HG02973 (cell line): ENCODE data around the gene RTN4IP1.
A peak's percentile ranks its signal among the peaks of the same experiment; 100 is the strongest.
"Not testable (repeated sequence)": the region's sequence is repeated elsewhere in the genome, so short reads cannot be mapped to it uniquely, and the experiment has no call there.

Experiments used
- ATAC-seq: cut with Tn5 transposase; IDR thresholded peaks from one replicate; pipeline ENCODE4 v1.9.1; 2021; ENCODE audit warnings: moderate library complexity; ENCODE audit not compliant: unreplicated experiment

RTN4IP1 gene

GRCh38 chr6:106628658-106629102, 618 bp downstream of the RTN4IP1 start:
- no peak for ATAC-seq

DNA sequence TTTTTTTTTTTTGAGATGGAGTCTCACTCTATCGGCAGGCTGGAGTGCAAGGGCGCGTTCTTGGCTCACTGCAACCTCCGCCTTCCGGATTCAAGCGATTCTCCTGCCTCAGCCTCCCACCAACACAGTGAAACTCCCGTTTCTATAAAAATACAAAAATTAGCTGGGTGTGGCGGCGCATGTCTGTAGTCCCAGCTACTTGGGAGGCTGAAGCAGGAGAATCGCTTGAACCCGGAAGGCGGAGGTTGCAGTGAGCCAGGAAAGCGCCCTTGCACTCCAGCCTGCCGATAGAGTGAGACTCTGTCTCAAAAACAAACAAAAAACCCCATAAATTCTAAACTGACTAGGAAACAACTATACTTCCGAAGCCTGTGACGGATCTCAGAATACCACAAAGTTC, 1.5 kb downstream of the RTN4IP1 start:
- ATAC-seq: not testable (repeated sequence)

DNA sequence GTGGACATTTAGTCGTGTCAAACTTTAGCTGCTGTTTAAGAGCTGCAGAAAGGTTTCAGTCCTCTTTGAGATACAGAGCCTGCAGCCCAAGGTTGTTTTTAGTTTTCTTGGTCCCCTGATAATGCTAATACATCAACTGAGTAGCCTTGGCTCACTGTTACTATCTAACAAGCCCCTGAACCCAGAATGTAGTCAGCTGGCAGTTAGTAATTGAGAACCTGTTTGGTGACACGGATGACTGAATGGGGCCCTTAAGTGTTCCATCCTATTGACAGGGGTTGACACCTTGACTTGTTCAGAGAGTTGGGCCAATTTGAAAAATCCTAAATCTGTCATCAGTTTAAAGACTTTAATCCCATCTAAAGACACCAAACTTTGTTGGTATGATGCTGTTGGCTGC, 2.8 kb downstream of the RTN4IP1 start:
- ATAC-seq: no peak

DNA sequence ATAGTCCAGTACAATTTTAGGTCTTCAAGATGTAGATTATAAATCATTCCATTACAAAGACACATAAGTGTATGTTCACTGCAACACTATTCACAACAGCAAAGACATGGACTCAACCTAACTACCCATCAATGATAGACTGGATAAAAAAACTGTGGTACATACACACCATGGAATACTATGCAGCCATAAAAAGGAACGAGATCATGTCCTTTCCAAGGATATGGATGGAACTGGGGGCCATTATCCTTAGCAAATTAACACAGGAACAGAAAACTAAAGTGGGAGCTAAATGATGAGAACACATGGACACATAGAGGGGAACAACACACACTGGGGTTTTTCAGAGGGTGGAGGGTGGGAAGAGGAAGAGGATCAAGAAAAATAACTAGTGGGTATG, 6.3 kb downstream of the RTN4IP1 start:
- ATAC-seq: no peak

DNA sequence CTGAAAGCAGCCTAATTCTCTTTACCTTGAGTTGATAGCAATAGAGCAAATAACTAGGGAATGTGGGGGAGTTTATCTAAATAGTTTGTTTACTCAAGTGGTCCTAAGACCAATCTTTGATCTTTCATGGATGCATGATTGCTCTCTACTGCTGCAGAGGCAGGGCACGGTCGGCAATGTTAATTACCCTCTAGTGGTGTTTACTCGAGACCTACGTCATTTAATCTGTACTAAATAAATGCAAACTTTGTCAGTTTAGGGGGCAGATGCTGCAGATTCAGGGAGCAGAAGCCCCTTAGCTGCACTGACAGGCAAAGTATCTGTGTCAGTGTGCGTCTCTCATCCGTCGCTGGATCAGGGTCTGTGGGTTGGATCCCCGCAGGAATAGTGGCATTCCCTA, 6.9 kb downstream of the RTN4IP1 start:
- no peak for ATAC-seq

- ATAC-seq: no peak
Measured at GRCh38 chr6:106620931-106621672, 8.2 kb downstream of the RTN4IP1 start.

DNA sequence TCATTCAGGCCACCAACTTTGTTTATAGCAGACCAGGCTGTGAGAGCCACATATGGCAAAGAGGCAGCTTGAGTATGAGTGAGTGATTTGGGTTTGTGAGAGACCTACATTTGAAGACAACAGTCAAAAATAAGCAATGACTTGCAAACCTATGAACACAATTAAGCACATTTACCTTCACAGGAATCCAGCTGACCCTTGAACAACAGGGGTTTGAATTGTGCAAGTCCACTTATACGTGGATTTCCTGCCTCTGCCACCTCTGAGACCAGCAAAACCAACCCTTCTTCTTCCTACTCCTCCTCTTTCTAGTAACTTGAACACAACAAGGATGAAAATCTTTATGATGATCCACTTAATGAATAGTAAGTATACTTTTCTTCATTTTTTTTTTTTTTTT, 10.1 kb downstream of the RTN4IP1 start:
- ATAC-seq: no peak

DNA sequence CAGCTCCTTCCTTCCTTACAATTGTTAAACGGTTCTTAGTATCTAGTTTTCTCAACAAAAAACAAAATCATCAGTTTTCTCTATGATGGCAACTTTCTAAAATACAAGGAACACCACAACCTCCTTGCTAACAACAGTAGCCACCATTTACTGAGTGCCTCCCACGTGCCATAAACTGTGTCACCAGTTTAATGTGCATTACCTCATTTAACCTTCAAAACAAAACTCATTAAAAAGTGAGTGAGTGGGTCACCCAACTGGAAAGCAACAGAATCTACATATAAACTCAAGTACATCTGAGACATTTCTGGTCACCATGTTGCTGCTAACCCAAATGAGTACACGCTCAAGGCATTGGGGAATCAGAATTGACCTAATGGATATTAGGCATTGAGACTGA, 11.0 kb downstream of the RTN4IP1 start:
- no peak for ATAC-seq

GRCh38 chr6:106617857-106618256, 11.4 kb downstream of the RTN4IP1 start:
- no peak for ATAC-seq

DNA sequence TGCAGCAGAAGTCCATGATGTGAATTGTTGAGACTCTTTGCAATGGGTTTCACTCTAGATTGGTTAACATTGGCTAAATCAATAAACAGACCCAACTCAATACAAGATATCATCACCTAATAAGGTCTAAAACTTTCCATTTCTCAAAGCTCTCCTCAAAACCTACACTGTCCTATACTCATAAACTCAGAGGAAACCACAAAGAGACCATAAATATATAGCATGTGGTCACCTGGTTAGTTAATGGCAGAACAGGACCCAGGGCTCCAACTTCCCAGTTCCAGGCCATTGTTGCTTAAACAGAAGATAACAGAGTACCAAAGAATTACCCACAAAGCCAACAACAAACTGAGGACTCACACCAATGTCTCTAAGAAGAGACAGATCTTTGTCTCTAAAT, 12.0 kb downstream of the RTN4IP1 start:
- no peak for ATAC-seq

DNA sequence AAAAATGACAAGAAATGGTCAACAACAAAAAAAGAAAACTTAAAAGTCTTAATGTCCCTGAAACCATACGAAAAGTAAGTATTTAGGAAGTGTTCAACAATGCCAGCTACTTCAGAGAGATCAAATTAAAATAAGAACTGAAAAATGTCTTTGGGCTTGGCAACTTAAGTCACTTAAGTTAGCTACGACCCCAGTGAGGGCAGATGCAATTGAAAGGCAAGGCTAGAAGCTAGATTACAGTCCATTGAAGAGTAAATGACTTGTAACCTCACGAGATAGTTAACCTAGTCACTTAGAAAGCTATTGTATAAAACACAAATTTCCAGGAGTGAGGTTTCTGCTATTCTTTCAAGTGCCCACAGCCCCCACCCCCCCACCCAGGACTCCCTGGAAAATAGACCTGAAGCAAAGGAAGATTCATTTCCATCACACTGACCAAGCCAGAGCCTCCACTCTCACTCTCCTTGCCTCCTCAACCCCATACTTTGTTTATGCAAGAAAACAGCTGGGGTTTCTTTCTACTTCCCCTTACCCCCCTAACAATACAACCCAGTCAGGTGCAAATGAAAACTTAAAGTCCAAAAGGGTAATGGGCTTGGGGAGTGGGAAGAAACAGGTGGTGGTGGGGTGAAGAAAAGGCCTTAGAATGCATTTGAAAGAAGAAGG, 14.6 kb downstream of the RTN4IP1 start:
- no peak for ATAC-seq

GRCh38 chr6:106614166-106614565, 15.1 kb downstream of the RTN4IP1 start:
- ATAC-seq: no peak

GRCh38 chr6:106613590-106613989, 15.7 kb downstream of the RTN4IP1 start:
- no peak for ATAC-seq

DNA sequence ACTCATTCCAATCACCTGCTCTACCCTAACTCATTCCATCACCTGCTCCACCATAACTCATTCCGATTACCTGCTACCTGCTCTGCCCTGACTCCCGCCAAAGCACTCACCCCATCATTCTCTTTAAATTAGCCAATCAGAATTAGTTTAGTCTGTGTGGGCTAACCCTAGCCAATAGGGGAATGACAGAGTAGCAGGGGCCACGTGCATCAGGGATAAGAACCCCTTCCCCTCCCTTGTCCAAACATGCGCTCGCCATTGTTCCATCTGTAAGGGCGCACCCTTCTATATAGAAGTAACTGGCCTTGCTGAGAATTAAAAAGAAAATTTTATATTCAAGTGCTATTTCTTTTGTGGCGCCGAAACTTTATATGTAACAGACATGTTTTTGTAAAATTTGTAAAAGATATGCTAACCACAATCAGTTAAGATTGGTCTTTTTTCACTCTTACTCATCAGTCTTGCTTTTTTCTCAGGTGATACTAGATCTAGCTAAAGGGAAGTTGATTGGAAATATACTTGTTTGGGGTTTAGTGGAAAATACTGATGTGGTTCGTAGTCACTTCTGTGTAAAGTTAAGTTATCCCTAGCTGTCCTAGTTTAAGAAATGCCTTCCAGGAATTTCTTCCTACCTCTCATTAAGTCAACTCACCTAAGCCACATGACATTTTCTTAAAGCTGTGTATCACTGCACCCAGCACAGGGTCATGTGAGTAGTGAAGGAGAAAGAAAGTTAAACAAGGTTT, 16.5 kb downstream of the RTN4IP1 start:
- ATAC-seq: no peak

DNA sequence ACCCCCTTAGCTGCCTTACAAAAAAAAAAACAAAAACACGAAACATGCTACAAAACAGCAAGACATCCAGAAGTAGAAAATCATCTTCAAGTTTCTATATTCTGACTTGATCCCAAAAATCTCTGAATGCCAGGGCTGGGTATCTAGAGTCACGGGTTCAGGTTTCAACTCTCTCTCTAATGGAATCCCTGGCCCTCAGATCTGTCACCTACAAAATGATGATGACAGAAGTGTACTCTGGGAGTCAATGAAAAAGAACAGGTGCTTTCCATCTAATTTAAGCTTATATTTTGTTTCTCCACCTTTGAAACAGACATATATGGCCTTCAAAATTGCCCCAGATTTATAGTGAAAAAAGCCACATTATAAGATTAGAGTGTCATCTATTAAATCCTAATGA, 18.3 kb downstream of the RTN4IP1 start:
- no peak for ATAC-seq

DNA sequence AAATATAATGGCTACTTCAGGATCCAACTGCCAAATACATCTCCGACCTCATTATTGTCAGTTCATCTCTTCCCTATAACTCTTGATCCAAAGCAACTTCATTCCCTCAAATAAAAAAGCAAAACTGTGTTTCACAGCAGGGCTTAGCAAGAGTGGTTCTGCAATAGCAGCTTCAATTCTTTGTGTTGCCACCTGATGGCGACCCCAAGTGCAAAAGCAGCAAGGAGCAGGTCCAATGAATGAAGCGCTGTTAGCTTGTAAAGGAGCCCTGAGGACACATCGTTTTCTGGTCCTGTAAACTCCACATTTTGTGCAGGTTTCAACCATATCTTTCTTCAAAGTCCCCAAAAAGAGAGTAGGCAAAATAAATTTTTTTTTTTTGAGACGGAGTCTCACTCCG, 19.6 kb downstream of the RTN4IP1 start:
- no peak for ATAC-seq

DNA sequence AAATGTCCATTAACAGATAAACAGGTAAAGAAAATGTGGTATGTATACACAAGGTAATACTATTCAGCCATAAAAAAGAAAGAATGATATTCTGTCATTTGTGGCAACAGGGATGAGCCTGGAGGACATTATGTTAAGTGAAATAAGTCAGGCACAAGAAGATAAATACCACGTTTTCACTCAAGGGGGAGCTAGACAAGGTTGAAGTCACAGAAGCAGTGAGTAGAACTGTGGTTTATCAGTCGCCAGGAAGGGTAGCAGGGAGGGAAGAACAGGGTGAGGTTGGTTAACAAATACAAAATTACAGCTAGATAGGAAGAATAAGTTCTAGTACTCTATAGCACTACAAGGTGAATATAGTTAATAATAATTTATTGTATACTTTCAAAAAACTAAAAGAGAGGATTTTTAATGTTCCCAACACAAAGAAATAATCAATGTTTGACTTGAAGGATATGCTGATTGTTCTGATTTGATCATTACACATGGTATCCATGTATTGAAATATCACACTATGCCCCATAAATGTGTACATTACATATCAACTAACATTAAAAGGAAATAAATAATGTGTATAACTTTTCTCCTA, 21.1 kb downstream of the RTN4IP1 start:
- ATAC-seq: peak; percentile 83

- no peak for ATAC-seq
Measured at GRCh38 chr6:106600329-106600728, 29.0 kb downstream of the RTN4IP1 start.

DNA sequence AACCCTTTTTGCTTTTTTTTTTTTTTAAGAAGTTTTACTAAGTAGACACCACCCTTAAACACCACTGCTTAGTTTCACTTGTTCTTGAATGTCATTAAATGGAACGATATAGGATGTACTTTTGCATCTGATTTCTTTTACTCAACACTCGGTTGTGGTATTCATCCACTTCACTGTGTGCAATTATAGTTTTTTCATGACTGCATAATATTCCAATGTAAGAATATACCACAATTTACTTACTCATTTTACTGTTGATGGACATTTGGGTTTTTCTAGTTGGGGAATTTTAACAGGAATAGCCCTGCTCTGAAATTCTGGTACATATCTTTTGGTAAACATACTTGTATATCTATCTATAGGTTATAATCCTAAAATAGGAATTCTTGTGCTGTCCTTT, 29.9 kb downstream of the RTN4IP1 start:
- ATAC-seq: no peak

GRCh38 chr6:106591111-106591825, 38.0 kb downstream of the RTN4IP1 start:
- ATAC-seq: no peak

GRCh38 chr6:106588937-106589336, 40.4 kb downstream of the RTN4IP1 start:
- ATAC-seq: not testable (repeated sequence)
